Adrenal gland (tissue), 12 donors: ENCODE measurements around the gene LIPJ. TPM values are rescaled to one million over a fixed set of nuclear protein-coding genes. Genes with fewer than 3 reads are reported as not detected.

Experiments used
- DNase-seq, 7 donors: peaks; one replicate each; pipeline ENCODE4 v3.0.0-alpha.2; 2019 to 2020
- H3K27ac ChIP-seq, 5 donors: fragments of 200-600 bp; sonication (generic) in 4 of 5; 1 replicate in 3 of 5; 2 replicates in 2 of 5; pipeline versions ENCODE4 v1.5.1 to v1.8.0; 2016 to 2020; ENCODE audit warnings: mild to moderate bottlenecking in 1 of 5
- H3K27me3 ChIP-seq: fragments of 200-600 bp; 2 replicates; pipeline ENCODE4 v1.8.0; 2021
- H3K36me3 ChIP-seq, 2 donors: fragments of 200-600 bp; replicated peaks in 1 of 2; 1 replicate in 1 of 2; 2 replicates in 1 of 2; pipeline versions ENCODE4 v1.5.1 to v1.8.0; 2018 to 2022
- H3K4me1 ChIP-seq, 2 donors: fragments of 200-600 bp; replicated peaks in 1 of 2; 1 replicate in 1 of 2; 2 replicates in 1 of 2; pipeline versions ENCODE4 v1.5.1 to v1.8.0; 2018 to 2021
- H3K4me3 ChIP-seq, 4 donors: fragments of 200-600 bp; sonication (generic) in 3 of 4; one replicate each; pipeline ENCODE4 v1.5.1; 2016 to 2018
- H3K9me3 ChIP-seq, 3 donors: fragments of 200-600 bp; sonication (generic) in 1 of 3; replicated peaks in 1 of 3; 1 replicate in 2 of 3; 2 replicates in 1 of 3; pipeline versions ENCODE4 v1.5.1 to v1.8.0; 2016 to 2021
- POLR2A ChIP-seq, 2 donors: fragments of 450-650 bp; IDR thresholded peaks; one replicate each; pipeline ENCODE4 v1.6.1; 2017; ENCODE audit warnings: antibody characterized with exemption in 2 of 2, mild to moderate bottlenecking in 2 of 2, moderate library complexity in 1 of 2
- WGBS, 4 donors: extraction: QIAGEN DNeasy Blood & Tissue Kit in 2 of 4; methylation state at CpG; one replicate each; pipeline versions ENCODE4 v1.1.5 to v1.1.7; 2013 to 2017; 5-methylcytosine and 5-hydroxymethylcytosine counted together
- intact Hi-C, 2 donors: fragments of 100-400 bp; cut with DNase I; formaldehyde crosslinking; loops; one replicate each; pipeline versions ENCODE4 v1.14.1 to v1.15.0; 2022 to 2023
- polyA plus RNA-seq, 3 donors: library from polyadenylated mRNA; stranded (reverse); fragments of 200-250 nt in 2 of 3; fragments of 350-450 nt in 1 of 3; fragmentation: Illumina TruSeq in 1 of 3; extraction: RNeasy Lipid Tissue Mini Kit (QIAGEN cat#74804) in 1 of 3; gene quantifications; one replicate each; pipeline ENCODE4 v1.2.3, GENCODE V29; 2013 to 2014
- small RNA-seq, 2 donors: library from RNA; depleted of rRNA; stranded (forward); fragments of <200 nt; gene quantifications; one replicate each; pipeline ENCODE3, GENCODE V24; 2016
- total RNA-seq, 9 donors: library from RNA; depleted of rRNA in 4 of 9; stranded (reverse); fragments of >200 nt in 4 of 9; fragments of 120-200 nt in 1 of 9; fragmentation: NEBNext Ultra II Directional in 1 of 9; extraction: Animal tissue kit (Norgen Biotek cat#: 25700) in 1 of 9; gene quantifications; one replicate each; pipeline versions ENCODE4 v1.1.0 to v1.2.4, GENCODE V29; 2013 to 2023
- TF ChIP-seq, protein P1 (sequence below), 6 experiments: fragments of 450-650 bp in 4 of 6; fragments of 200-600 bp in 2 of 6; sonication (generic) in 1 of 6; IDR thresholded peaks; 1 replicate in 5 of 6; 2 replicates in 1 of 6; pipeline versions ENCODE4 v1.5.1 to v1.8.0; 2016 to 2021; ENCODE audit warnings: antibody characterized with exemption in 6 of 6, mild to moderate bottlenecking in 2 of 6, moderate library complexity in 1 of 6
- donor health status: healthy with polysubstance abuse.
- donor health status: Bipolar disorder and iron deficiency.
- donor health status: DM: yes; HTN: yes; CAD: no.
- donor health status: DM: no; HTN: no; CAD: no.
- donor health status: DM: no; HTN: no; CAD: no.
- donor health status: DM: yes; HTN: yes; CAD: no.

The LIPJ gene
- total and polyA plus RNA-seq, 12 donors = 0.05 to 0.17 (median 0.07) TPM; not detected in 9

DNA sequence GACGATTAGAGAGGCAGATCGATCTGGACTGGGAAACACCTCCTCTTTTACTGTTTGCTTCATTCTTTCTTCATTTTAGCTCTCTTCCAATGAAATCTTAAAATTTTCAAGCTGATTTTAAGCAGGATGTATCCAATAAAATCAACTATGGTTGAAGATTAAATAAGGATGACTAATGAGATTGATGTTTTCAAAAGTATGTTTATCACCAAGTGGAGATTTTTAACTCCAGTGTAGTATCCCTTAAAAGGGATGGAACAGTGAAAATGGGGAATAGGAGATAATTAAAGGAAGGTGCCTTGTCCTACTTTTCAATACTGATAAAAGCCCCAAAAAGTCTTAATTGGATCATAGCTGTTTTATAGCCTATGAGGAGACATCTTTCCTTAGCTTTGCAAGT, 66.1 kb downstream of the LIPJ start:
- DNase-seq = no peak
- WGBS, 4 donors = 85 to 93% (median 91%) methylated on average over 2 of the region's 2 CpGs
- H3K4me1 ChIP-seq = peaks cover 0 to 5% of the 10 kb centered on the region in 2 donors
- no peaks in the 10 kb centered on the region for H3K27me3 ChIP-seq
- TF ChIP-seq, protein P1, sequence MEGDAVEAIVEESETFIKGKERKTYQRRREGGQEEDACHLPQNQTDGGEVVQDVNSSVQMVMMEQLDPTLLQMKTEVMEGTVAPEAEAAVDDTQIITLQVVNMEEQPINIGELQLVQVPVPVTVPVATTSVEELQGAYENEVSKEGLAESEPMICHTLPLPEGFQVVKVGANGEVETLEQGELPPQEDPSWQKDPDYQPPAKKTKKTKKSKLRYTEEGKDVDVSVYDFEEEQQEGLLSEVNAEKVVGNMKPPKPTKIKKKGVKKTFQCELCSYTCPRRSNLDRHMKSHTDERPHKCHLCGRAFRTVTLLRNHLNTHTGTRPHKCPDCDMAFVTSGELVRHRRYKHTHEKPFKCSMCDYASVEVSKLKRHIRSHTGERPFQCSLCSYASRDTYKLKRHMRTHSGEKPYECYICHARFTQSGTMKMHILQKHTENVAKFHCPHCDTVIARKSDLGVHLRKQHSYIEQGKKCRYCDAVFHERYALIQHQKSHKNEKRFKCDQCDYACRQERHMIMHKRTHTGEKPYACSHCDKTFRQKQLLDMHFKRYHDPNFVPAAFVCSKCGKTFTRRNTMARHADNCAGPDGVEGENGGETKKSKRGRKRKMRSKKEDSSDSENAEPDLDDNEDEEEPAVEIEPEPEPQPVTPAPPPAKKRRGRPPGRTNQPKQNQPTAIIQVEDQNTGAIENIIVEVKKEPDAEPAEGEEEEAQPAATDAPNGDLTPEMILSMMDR (IDR thresholded peaks at IDR 0.05) = no peak
- TF ChIP-seq POLR2A (IDR thresholded peaks at IDR 0.05) = no peak
- intact Hi-C loops = no loop called here
- H3K27ac ChIP-seq = no peak overlapping the region
- H3K36me3 ChIP-seq = no peaks in the 10 kb centered on the region
- no peak overlapping the region for H3K4me3 ChIP-seq
- H3K9me3 ChIP-seq = no peaks in the 10 kb centered on the region

Small RNA genes within 50 kb of the gene (small RNA-seq; reads per million reads assigned to genes)
- gene RF00019 = 0 reads per million in 2 donors

Other genes with a start within 250 kb of the LIPJ start
- gene RNLS, start 3.4 kb upstream of the LIPJ start, total RNA-seq = 10 to 100 TPM; 24.0 to 51.3 (median 28.6) TPM
- gene RNLS, start 3.4 kb upstream of the LIPJ start, polyA plus RNA-seq = 10 to 100 TPM in 2 of 3 donors, 1 to 10 TPM in 1; 7.2 to 30.6 (median 10.8) TPM
- 1 to 10 TPM in 1 of 9 donors, under 1 TPM in 1, not detected in 7; 0.17 to 1.1 TPM for gene LIPF, start 77.7 kb downstream of the LIPJ start, total RNA-seq
- 1 to 10 TPM in 2 of 3 donors, not detected in 1; 1.0 to 1.5 TPM for gene LIPF, start 77.7 kb downstream of the LIPJ start, polyA plus RNA-seq
- not detected for gene LIPK, start 119.5 kb downstream of the LIPJ start, total RNA-seq
- gene LIPK, start 119.5 kb downstream of the LIPJ start, polyA plus RNA-seq = not detected
- gene LIPN, start 173.3 kb downstream of the LIPJ start, total RNA-seq = under 1 TPM in 3 of 9 donors, not detected in 6; 0.11 to 0.46 (median 0.41) TPM
- not detected for gene LIPN, start 173.3 kb downstream of the LIPJ start, polyA plus RNA-seq
- gene LIPM, start 216.0 kb downstream of the LIPJ start, total RNA-seq = not detected
- gene LIPM, start 216.0 kb downstream of the LIPJ start, polyA plus RNA-seq = not detected